ENCODE measurements around the gene PRR5.

- TF ChIP-seq CTCF (IDR thresholded peaks at IDR 0.05 in 2 of 3, conservative IDR thresholded peaks at IDR 0.05 in 1 of 3; ENCODE audit: borderline replicate concordance in 1 of 3, insufficient read depth in 1 of 3, low read depth in 2 of 3, low read length in 2 of 3), result no peak
- TF ChIP-seq JUND (IDR thresholded peaks at IDR 0.05), result no peak
- TF ChIP-seq POLR2A (IDR thresholded peaks at IDR 0.05; ENCODE audit: borderline replicate concordance, extremely low read depth, insufficient read depth, insufficient read length), result no peak
- TF ChIP-seq ZFX (IDR thresholded peaks at IDR 0.05), result no peak
- no peak for TF ChIP-seq EZH2 (IDR thresholded peaks at IDR 0.05)
- no peak for TF ChIP-seq MAX (IDR thresholded peaks at IDR 0.05)
- peak; percentile 22; the same call in 1 of the 2 replicates for TF ChIP-seq RAD21 (IDR thresholded peaks at IDR 0.05; ENCODE audit: low read depth)
Observed at GRCh38 chr22:44685384-44686056, 16.5 kb upstream of the PRR5 start.
